Mesenchymal stem cell (in vitro differentiated cells and primary cell): ENCODE data around the gene SLCO2B1.

Experiments used
- DNase-seq: peaks from one replicate; pipeline ENCODE4 v3.0.0-alpha.2; 2013
- H2AFZ ChIP-seq: one replicate; pipeline ENCODE4 v1.6.1; 2013; ENCODE audit warnings: low read depth, mild to moderate bottlenecking, control low read depth, inconsistent platforms, low read length, moderate library complexity
- H2AK5ac ChIP-seq: 2 replicates; pipeline ENCODE4 v1.6.1; 2013; ENCODE audit warnings: low read length, moderate library complexity, mild to moderate bottlenecking, inconsistent platforms; ENCODE audit not compliant: severe bottlenecking
- H2BK120ac ChIP-seq: one replicate; pipeline ENCODE4 v1.6.1; 2013; ENCODE audit warnings: low read depth, mild to moderate bottlenecking, inconsistent platforms, low read length, moderate library complexity
- H2BK12ac ChIP-seq, 2 experiments: one replicate each; pipeline ENCODE4 v1.6.1; 2013; ENCODE audit warnings: inconsistent platforms in 2 of 2, low read length in 2 of 2, mild to moderate bottlenecking in 2 of 2, moderate library complexity in 2 of 2, control low read depth in 1 of 2
- H2BK15ac ChIP-seq: one replicate; pipeline ENCODE4 v1.6.1; 2013; ENCODE audit warnings: mild to moderate bottlenecking, low read depth, inconsistent platforms; ENCODE audit not compliant: poor library complexity, severe bottlenecking
- H2BK5ac ChIP-seq: 2 replicates; pipeline ENCODE4 v1.6.1; 2013; ENCODE audit warnings: low read depth, mild to moderate bottlenecking, low read length, control low read depth, inconsistent platforms; ENCODE audit not compliant: poor library complexity, severe bottlenecking
- H3K14ac ChIP-seq, 2 experiments: one replicate each; pipeline ENCODE4 v1.6.1; 2013; ENCODE audit warnings: inconsistent platforms in 2 of 2, low read length in 2 of 2, control low read depth in 1 of 2, mild to moderate bottlenecking in 1 of 2, moderate library complexity in 1 of 2
- H3K18ac ChIP-seq, 2 experiments: one replicate each; pipeline ENCODE4 v1.6.1; 2013; ENCODE audit warnings: inconsistent platforms in 2 of 2, low read length in 2 of 2, control low read depth in 1 of 2, low read depth in 1 of 2, mild to moderate bottlenecking in 1 of 2
- H3K23ac ChIP-seq, 2 experiments: one replicate each; pipeline ENCODE4 v1.6.1; 2013; ENCODE audit warnings: inconsistent platforms in 2 of 2, low read length in 2 of 2, mild to moderate bottlenecking in 2 of 2, moderate library complexity in 2 of 2, control low read depth in 1 of 2
- H3K27ac ChIP-seq: 2 replicates; pipeline ENCODE4 v1.5.1; 2013; ENCODE audit warnings: mild to moderate bottlenecking, moderate library complexity, low read length, control low read depth, inconsistent platforms; ENCODE audit not compliant: poor library complexity, severe bottlenecking
- H3K27me3 ChIP-seq, 2 experiments: 2 replicates each; pipeline versions ENCODE4 v1.6.1 to v1.7.0; 2013; ENCODE audit warnings: low read length in 2 of 2, mild to moderate bottlenecking in 2 of 2, moderate library complexity in 2 of 2, control low read depth in 1 of 2, inconsistent platforms in 1 of 2; ENCODE audit not compliant: control insufficient read depth in 1 of 2, insufficient read depth in 1 of 2
- H3K36me3 ChIP-seq, 2 experiments: 2 replicates each; pipeline versions ENCODE4 v1.6.1 to v1.7.0; 2013; ENCODE audit warnings: low read length in 2 of 2, control low read depth in 1 of 2, inconsistent platforms in 1 of 2, low read depth in 1 of 2, mild to moderate bottlenecking in 1 of 2; ENCODE audit not compliant: insufficient read depth in 2 of 2, control insufficient read depth in 1 of 2
- H3K4ac ChIP-seq, 2 experiments: one replicate each; pipeline ENCODE4 v1.6.1; 2013; ENCODE audit warnings: inconsistent platforms in 2 of 2, low read length in 2 of 2, mild to moderate bottlenecking in 2 of 2, moderate library complexity in 2 of 2, control low read depth in 1 of 2, low read depth in 1 of 2
- H3K4me1 ChIP-seq: 2 replicates; pipeline ENCODE4 v1.6.1; 2013; ENCODE audit warnings: low read depth, low read length, control low read depth; ENCODE audit not compliant: control insufficient read depth, insufficient read depth
- H3K4me2 ChIP-seq: 2 replicates; pipeline ENCODE4 v1.6.1; 2013; ENCODE audit warnings: low read length, mild to moderate bottlenecking, inconsistent platforms; ENCODE audit not compliant: poor library complexity, severe bottlenecking
- H3K4me3 ChIP-seq, 2 experiments: 2 replicates each; pipeline versions ENCODE4 v1.5.1 to v1.7.0; 2013; ENCODE audit warnings: low read length in 2 of 2, mild to moderate bottlenecking in 2 of 2, control low read depth in 1 of 2, low read depth in 1 of 2; ENCODE audit not compliant: insufficient read depth in 1 of 2
- H3K79me1 ChIP-seq: replicated peaks from 2 replicates; pipeline ENCODE4 v1.6.1; 2013; ENCODE audit warnings: mild to moderate bottlenecking, control low read depth, low read length, inconsistent platforms; ENCODE audit not compliant: poor library complexity, severe bottlenecking
- H3K9ac ChIP-seq: 2 replicates; pipeline ENCODE4 v1.7.0; 2013; ENCODE audit warnings: mild to moderate bottlenecking, low read length, moderate library complexity
- H3K9me3 ChIP-seq: 2 replicates; pipeline ENCODE4 v1.7.0; 2013; ENCODE audit warnings: mild to moderate bottlenecking, low read length; ENCODE audit not compliant: control insufficient read depth
- H4K8ac ChIP-seq: one replicate; pipeline ENCODE4 v1.6.1; 2013; ENCODE audit warnings: inconsistent platforms, mild to moderate bottlenecking, low read length, moderate library complexity
- H4K91ac ChIP-seq: one replicate; pipeline ENCODE4 v1.6.1; 2013; ENCODE audit warnings: mild to moderate bottlenecking, low read length, inconsistent platforms
- WGBS: methylation state at CpG from one replicate; pipeline ENCODE4 v1.1.7; 2013; ENCODE audit warnings: mixed read lengths; 5-methylcytosine and 5-hydroxymethylcytosine counted together

The SLCO2B1 gene

GRCh38 chr11:75219869-75220268 is 69.0 kb downstream of the SLCO2B1 start:
- DNase-seq = no peak
- Histone ChIP-seq H3K9me3 (no peaks in the 10 kb centered on the region), H3K4me3 (no peak overlapping the region), H3K14ac (no peak overlapping the region), H3K9ac (no peak overlapping the region), H2BK120ac (no peak overlapping the region), H3K4me2 (no peak overlapping the region), H3K4me1 (no peaks in the 10 kb centered on the region), H3K23ac (no peak overlapping the region), H2AFZ (no peak overlapping the region), H3K36me3 (no peaks in the 10 kb centered on the region), H3K79me1 (no peaks in the 10 kb centered on the region), H2BK5ac (no peak overlapping the region), H3K27ac (no peak overlapping the region), H3K27me3 (peaks cover 40 to 52% of the 10 kb centered on the region in 2 experiments), H2BK15ac (no peak overlapping the region), H2BK12ac (no peak overlapping the region), H2AK5ac (no peak overlapping the region), H4K91ac (no peak overlapping the region), H3K4ac (no peak overlapping the region), H3K18ac (no peak overlapping the region), H4K8ac (no peak overlapping the region)
- WGBS = 61% methylated on average over 2 of the region's 2 CpGs

- Histone ChIP-seq H3K9me3 (no peaks in the 10 kb centered on the region), H2BK15ac (no peak overlapping the region), H2BK12ac (no peak overlapping the region), H4K91ac (no peak overlapping the region), H3K4ac (no peak overlapping the region), H3K36me3 (no peaks in the 10 kb centered on the region), H3K18ac (no peak overlapping the region), H3K4me2 (no peak overlapping the region), H3K9ac (no peak overlapping the region), H3K14ac (no peak overlapping the region), H4K8ac (no peak overlapping the region), H3K27ac (no peak overlapping the region), H3K27me3 (peaks cover 21 to 30% of the 10 kb centered on the region in 2 experiments), H2AFZ (no peak overlapping the region), H3K4me1 (peaks cover 3% of the 10 kb centered on the region), H3K23ac (peak overlapping the region in 1 of 2 experiments; percentile 11), H3K79me1 (no peaks in the 10 kb centered on the region), H3K4me3 (no peak overlapping the region), H2BK5ac (no peak overlapping the region), H2BK120ac (no peak overlapping the region), H2AK5ac (no peak overlapping the region)
- 37% methylated on average over 5 of the region's 5 CpGs for WGBS
- no peak for DNase-seq
These were observed 73.2 kb downstream of the SLCO2B1 start for GRCh38 chr11:75223954-75224643.

DNA sequence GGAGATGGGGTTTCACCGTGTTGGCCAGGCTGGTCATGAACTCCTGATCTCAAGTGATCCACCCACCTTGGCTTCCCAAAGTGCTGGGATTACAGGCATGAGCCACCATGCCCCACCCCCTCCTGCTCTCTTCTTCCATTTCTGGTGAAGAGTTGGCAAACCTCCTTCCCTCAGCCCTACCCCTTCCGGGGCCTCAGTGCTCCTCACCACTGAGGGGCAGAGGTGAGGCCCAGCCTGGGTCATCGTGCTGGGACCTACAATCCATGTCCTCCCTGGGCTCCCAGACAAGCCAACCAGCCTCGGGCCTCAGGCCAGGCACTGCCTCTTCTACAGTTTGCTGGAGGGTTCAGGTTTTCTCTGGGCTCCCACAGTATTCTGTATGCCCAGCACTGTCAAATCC is 74.9 kb downstream of the SLCO2B1 start:
- no peak overlapping the region for H2AFZ ChIP-seq
- H3K9ac ChIP-seq = no peak overlapping the region
- H3K4ac ChIP-seq = no peak overlapping the region
- no peak overlapping the region for H2BK12ac ChIP-seq
- 71% methylated on average over 4 of the region's 4 CpGs for WGBS
- peaks cover 19 to 39% of the 10 kb centered on the region in 2 experiments for H3K27me3 ChIP-seq
- H3K4me3 ChIP-seq = no peak overlapping the region
- peaks cover 3% of the 10 kb centered on the region for H3K4me1 ChIP-seq
- H2BK5ac ChIP-seq = no peak overlapping the region
- H3K79me1 ChIP-seq = no peaks in the 10 kb centered on the region
- H4K8ac ChIP-seq = no peak overlapping the region
- no peak overlapping the region for H3K18ac ChIP-seq
- no peak overlapping the region for H4K91ac ChIP-seq
- no peak for DNase-seq
- no peak overlapping the region for H3K14ac ChIP-seq
- no peak overlapping the region for H2BK15ac ChIP-seq
- H3K9me3 ChIP-seq = no peaks in the 10 kb centered on the region
- no peak overlapping the region for H3K27ac ChIP-seq
- H2AK5ac ChIP-seq = no peak overlapping the region
- no peaks in the 10 kb centered on the region for H3K36me3 ChIP-seq
- no peak overlapping the region for H2BK120ac ChIP-seq
- H3K4me2 ChIP-seq = no peak overlapping the region
- H3K23ac ChIP-seq = no peak overlapping the region

- Histone ChIP-seq H3K27me3 (peaks cover 22 to 46% of the 10 kb centered on the region in 2 experiments), H2AFZ (no peak overlapping the region), H2BK15ac (no peak overlapping the region), H3K4me3 (no peak overlapping the region), H3K4me2 (no peak overlapping the region), H2AK5ac (no peak overlapping the region), H3K4ac (no peak overlapping the region), H3K4me1 (peaks cover 3% of the 10 kb centered on the region), H3K27ac (no peak overlapping the region), H2BK5ac (no peak overlapping the region), H3K9me3 (no peaks in the 10 kb centered on the region), H3K9ac (no peak overlapping the region), H3K36me3 (no peaks in the 10 kb centered on the region), H4K91ac (no peak overlapping the region), H4K8ac (no peak overlapping the region), H3K23ac (no peak overlapping the region), H3K14ac (no peak overlapping the region), H2BK12ac (no peak overlapping the region), H3K79me1 (no peaks in the 10 kb centered on the region), H3K18ac (no peak overlapping the region), H2BK120ac (no peak overlapping the region)
- no peak for DNase-seq
- 64% methylated on average over 2 of the region's 2 CpGs for WGBS
These were observed 78.6 kb downstream of the SLCO2B1 start for GRCh38 chr11:75229466-75229865.
